KG1 (cell line): ENCODE results near the gene MAB21L4.

ENCODE experiments used
- DNase-seq: peaks from one replicate; lab custom pipeline; 2025; lab: John Stamatoyannopoulos, UW

Gene MAB21L4

GRCh38 chr2:240925191-240925567 is 29.2 kb upstream of the MAB21L4 start:
- DNase-seq = no peak

GRCh38 chr2:240922982-240923537 is 27.1 kb upstream of the MAB21L4 start:
- DNase-seq = no peak

- no peak for DNase-seq
Observed at GRCh38 chr2:240922245-240922981, 26.5 kb upstream of the MAB21L4 start.

GRCh38 chr2:240921995-240922244 is 26.0 kb upstream of the MAB21L4 start:
- DNase-seq = no peak

GRCh38 chr2:240921311-240921994 is 25.5 kb upstream of the MAB21L4 start:
- no peak for DNase-seq

- no peak for DNase-seq
Observed at GRCh38 chr2:240920783-240921231, 24.9 kb upstream of the MAB21L4 start.

GRCh38 chr2:240919786-240920782 is 24.1 kb upstream of the MAB21L4 start:
- no peak for DNase-seq

- no peak for DNase-seq
Observed at GRCh38 chr2:240919161-240919781, 23.3 kb upstream of the MAB21L4 start.

- no peak for DNase-seq
Observed at GRCh38 chr2:240918258-240919091, 22.5 kb upstream of the MAB21L4 start.

- no peak for DNase-seq
Observed at GRCh38 chr2:240917684-240918257, 21.8 kb upstream of the MAB21L4 start.

- no peak for DNase-seq
Observed at GRCh38 chr2:240917009-240917683, 21.2 kb upstream of the MAB21L4 start.

- DNase-seq = no peak
Observed at GRCh38 chr2:240916571-240917008, 20.6 kb upstream of the MAB21L4 start.

GRCh38 chr2:240915526-240916341 is 19.8 kb upstream of the MAB21L4 start:
- no peak for DNase-seq

- no peak for DNase-seq
Observed at GRCh38 chr2:240914645-240915525, 18.9 kb upstream of the MAB21L4 start.

GRCh38 chr2:240913810-240914644 is 18.1 kb upstream of the MAB21L4 start:
- peak; percentile 16 for DNase-seq

- no peak for DNase-seq
Observed at GRCh38 chr2:240912878-240913809, 17.2 kb upstream of the MAB21L4 start.
